Esophagus muscularis mucosa (tissue), 4 donors: ENCODE measurements around the gene PRIMA1. TPM values are rescaled to one million over a fixed set of nuclear protein-coding genes. Genes with fewer than 3 reads are reported as not detected.

ENCODE experiments used
- DNase-seq: peaks from one replicate; pipeline ENCODE4 v3.0.0-alpha.2; 2017; ENCODE audit errors: extremely low spot score
- H3K27ac ChIP-seq, 4 donors: fragments of 200-600 bp; sonication (generic); replicated peaks in 1 of 4; 1 replicate in 3 of 4; 2 replicates in 1 of 4; pipeline ENCODE4 v1.5.1; 2016 to 2019; ENCODE audit warnings: mild to moderate bottlenecking in 1 of 4
- H3K27me3 ChIP-seq, 4 donors: fragments of 200-600 bp; sonication (generic); one replicate each; pipeline versions ENCODE4 v1.5.1 to v1.6.0; 2016 to 2019
- H3K36me3 ChIP-seq, 4 donors: fragments of 200-600 bp; sonication (generic); one replicate each; pipeline ENCODE4 v1.5.1; 2016 to 2019
- H3K4me1 ChIP-seq, 4 donors: fragments of 200-600 bp; sonication (generic); one replicate each; pipeline ENCODE4 v1.5.1; 2016 to 2019
- H3K4me3 ChIP-seq, 4 donors: fragments of 200-600 bp; sonication (generic); 1 replicate in 2 of 4; 2 replicates in 2 of 4; pipeline ENCODE4 v1.5.1; 2016 to 2019; ENCODE audit warnings: mild to moderate bottlenecking in 4 of 4, moderate library complexity in 1 of 4
- H3K9me3 ChIP-seq, 4 donors: fragments of 200-600 bp; sonication (generic); 1 replicate in 3 of 4; 2 replicates in 1 of 4; pipeline ENCODE4 v1.5.1; 2016 to 2019
- EP300 ChIP-seq: sonication (generic); formaldehyde crosslinking; IDR thresholded peaks from one replicate; pipeline ENCODE4 v1.6.1; 2017; ENCODE audit warnings: antibody characterized with exemption
- POLR2A ChIP-seq: fragments of 450-650 bp; IDR thresholded peaks from one replicate; pipeline ENCODE4 v1.6.1; 2017; ENCODE audit warnings: antibody characterized with exemption, moderate library complexity, mild to moderate bottlenecking, low read depth
- POLR2AphosphoS5 ChIP-seq, 2 donors: sonication (generic); formaldehyde crosslinking; IDR thresholded peaks; one replicate each; pipeline ENCODE4 v1.6.1; 2017; ENCODE audit warnings: antibody characterized with exemption in 2 of 2
- WGBS: methylation state at CpG from one replicate; pipeline ENCODE4 v1.1.5; 2018; 5-methylcytosine and 5-hydroxymethylcytosine counted together
- intact Hi-C: fragments of 100-400 bp; cut with DNase I; formaldehyde crosslinking; loops from one replicate; pipeline ENCODE4 v1.15.1; 2023
- total RNA-seq, 4 donors: library from RNA; depleted of rRNA; stranded (reverse); fragments of >200 nt; gene quantifications; one replicate each; pipeline versions ENCODE4 v1.1.0 to v1.2.1, GENCODE V29; 2016
- TF ChIP-seq, protein P1 (sequence below), 3 experiments: fragments of 200-600 bp in 2 of 3; fragments of 450-650 bp in 1 of 3; sonication (generic) in 2 of 3; IDR thresholded peaks; one replicate each; pipeline ENCODE4 v1.5.1; 2017 to 2019; ENCODE audit warnings: antibody characterized with exemption in 3 of 3, mild to moderate bottlenecking in 2 of 3, moderate library complexity in 1 of 3

PRIMA1 gene
- total RNA-seq, 4 donors from 2014 or later: 18.7 to 30.9 (median 21.8) TPM

DNA sequence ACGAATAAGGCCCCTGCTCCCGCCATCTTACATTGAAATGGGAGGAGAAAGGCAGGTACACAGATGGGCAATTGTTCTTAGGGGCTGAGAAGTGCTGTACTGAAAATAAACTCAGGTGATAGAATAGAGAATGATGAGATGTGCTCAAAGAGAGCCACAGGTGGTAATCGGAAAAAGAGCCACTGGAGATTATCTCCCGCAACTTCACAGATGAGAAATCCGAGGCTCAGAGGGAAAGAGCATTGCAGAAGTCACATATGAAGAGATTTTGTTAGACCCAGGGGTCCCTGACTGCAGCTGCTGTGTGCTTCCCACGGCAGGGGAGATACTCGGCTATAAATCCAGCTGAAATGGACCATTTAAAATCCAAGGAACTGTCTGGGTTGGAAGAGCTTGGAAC is 73.7 kb downstream of the PRIMA1 start:
- intact Hi-C loops: no loop called here
- Histone ChIP-seq H3K9me3 (no peaks in the 10 kb centered on the region), H3K27ac (no peak overlapping the region), H3K4me1 (no peaks in the 10 kb centered on the region), H3K27me3 (peaks cover 0 to 25% (median 0%) of the 10 kb centered on the region in 4 donors), H3K36me3 (peaks cover 0 to 4% (median 0%) of the 10 kb centered on the region in 4 donors), H3K4me3 (no peak overlapping the region)
- TF ChIP-seq EP300 (no peak), POLR2AphosphoS5 (IDR thresholded peaks at IDR 0.05) (no peak), POLR2A (no peak)
- TF ChIP-seq, protein P1, sequence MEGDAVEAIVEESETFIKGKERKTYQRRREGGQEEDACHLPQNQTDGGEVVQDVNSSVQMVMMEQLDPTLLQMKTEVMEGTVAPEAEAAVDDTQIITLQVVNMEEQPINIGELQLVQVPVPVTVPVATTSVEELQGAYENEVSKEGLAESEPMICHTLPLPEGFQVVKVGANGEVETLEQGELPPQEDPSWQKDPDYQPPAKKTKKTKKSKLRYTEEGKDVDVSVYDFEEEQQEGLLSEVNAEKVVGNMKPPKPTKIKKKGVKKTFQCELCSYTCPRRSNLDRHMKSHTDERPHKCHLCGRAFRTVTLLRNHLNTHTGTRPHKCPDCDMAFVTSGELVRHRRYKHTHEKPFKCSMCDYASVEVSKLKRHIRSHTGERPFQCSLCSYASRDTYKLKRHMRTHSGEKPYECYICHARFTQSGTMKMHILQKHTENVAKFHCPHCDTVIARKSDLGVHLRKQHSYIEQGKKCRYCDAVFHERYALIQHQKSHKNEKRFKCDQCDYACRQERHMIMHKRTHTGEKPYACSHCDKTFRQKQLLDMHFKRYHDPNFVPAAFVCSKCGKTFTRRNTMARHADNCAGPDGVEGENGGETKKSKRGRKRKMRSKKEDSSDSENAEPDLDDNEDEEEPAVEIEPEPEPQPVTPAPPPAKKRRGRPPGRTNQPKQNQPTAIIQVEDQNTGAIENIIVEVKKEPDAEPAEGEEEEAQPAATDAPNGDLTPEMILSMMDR (IDR thresholded peaks at IDR 0.05): no peak
- WGBS: 73% methylated on average over 7 of the region's 7 CpGs
- peak; percentile 80 for DNase-seq

DNA sequence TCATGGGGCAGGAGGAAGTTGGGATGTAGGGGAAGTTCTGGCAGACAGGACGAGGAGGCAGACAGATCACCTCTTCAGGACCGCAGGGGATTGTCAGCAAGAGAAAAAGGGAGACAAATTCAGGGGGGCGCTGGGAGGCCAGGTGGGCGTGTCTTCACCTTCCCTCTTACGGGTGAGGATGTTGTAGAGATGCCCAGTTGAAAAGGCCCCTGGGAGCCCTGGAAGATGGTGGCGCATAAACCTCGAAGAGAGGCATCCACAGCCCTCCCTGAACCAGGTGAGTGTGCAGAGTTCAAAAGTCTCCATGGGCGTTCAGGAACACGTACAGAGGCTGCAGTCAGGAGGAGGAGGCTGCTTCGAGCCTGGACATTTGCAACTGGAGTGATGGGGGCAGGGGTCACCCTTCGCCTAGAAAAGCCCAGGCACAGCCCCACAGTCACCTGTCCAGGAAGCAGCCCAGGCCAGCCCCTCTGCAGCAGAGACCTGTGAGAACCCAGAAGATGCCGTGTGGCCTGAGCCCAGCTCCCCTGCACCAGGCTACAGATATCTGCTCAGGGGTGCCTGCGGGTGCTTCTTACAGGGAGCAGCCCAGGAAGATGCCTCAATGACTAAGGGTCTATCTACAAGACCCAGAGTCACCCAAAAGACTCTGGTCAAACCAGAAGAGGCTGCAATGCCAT is 74.4 kb downstream of the PRIMA1 start:
- no peak overlapping the region for H3K4me3 ChIP-seq
- TF ChIP-seq, protein P1 (IDR thresholded peaks at IDR 0.05): no peak
- TF ChIP-seq EP300: no peak
- TF ChIP-seq POLR2AphosphoS5 (IDR thresholded peaks at IDR 0.05): no peak
- TF ChIP-seq POLR2A: no peak
- H3K36me3 ChIP-seq: no peaks in the 10 kb centered on the region
- H3K27ac ChIP-seq: no peak overlapping the region
- peaks cover 0 to 25% (median 0%) of the 10 kb centered on the region in 4 donors for H3K27me3 ChIP-seq
- WGBS: 68% methylated on average over 11 of the region's 13 CpGs
- H3K9me3 ChIP-seq: no peaks in the 10 kb centered on the region
- peak; percentile 86 for DNase-seq
- no peaks in the 10 kb centered on the region for H3K4me1 ChIP-seq
- intact Hi-C loops: no loop called here

DNA sequence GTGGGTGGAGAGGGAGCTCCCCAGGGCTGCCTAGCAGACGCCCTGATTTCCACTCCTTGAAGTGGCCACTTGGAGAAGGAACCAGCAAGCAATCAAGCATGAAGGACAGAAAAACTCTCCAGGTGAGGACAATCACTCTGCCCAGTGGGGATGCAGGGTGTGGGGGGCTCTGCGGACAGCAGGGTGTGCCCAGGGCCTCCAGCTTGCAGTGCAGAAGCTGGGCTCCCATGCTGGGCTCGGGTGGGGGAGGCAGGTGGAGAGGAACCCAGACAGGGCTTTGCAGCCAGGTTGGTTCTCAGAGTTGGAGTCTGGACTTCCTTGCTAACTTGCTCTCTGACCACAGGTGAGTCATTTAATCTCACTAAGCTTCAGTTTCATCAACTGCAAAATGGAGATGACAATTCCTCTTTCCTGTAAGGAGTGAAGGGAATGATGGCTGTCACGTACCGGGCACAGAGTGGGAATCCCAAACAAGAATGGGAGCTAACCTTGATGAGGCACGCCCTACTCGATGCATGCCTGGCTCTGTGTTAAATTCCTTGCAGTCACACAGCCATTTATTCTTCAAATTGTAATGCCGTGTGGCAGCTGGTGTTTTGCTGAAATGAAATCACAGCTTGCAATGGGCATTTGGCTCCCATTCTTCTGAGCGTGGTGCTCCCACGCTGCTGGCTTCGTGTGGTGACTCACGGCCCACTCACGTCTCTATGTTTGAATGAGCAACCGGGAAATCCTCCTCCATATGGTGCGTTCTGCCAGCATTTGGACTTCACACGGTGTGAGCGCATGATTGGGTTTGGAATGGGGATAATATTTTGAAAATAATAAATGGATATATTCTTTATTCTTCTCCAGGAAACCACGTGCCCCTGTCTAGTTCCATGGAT is 75.2 kb downstream of the PRIMA1 start:
- WGBS: 76% methylated on average over 18 of the region's 18 CpGs
- TF ChIP-seq POLR2AphosphoS5 (IDR thresholded peaks at IDR 0.05): no peak
- no peak for TF ChIP-seq EP300
- TF ChIP-seq, protein P1 (IDR thresholded peaks at IDR 0.05): no peak
- TF ChIP-seq POLR2A: no peak
- intact Hi-C loops: no loop called here
- H3K36me3 ChIP-seq: no peaks in the 10 kb centered on the region
- H3K27ac ChIP-seq: no peak overlapping the region
- peaks cover 0 to 25% (median 0%) of the 10 kb centered on the region in 4 donors for H3K27me3 ChIP-seq
- peak; percentile 74 for DNase-seq
- H3K4me1 ChIP-seq: peaks cover 0 to 6% (median 4%) of the 10 kb centered on the region in 4 donors
- no peaks in the 10 kb centered on the region for H3K9me3 ChIP-seq
- no peak overlapping the region for H3K4me3 ChIP-seq

- H3K4me1 ChIP-seq: peaks cover 0 to 7% (median 5%) of the 10 kb centered on the region in 4 donors
- no peak for TF ChIP-seq EP300
- TF ChIP-seq POLR2AphosphoS5 (IDR thresholded peaks at IDR 0.05): no peak
- TF ChIP-seq, protein P1 (IDR thresholded peaks at IDR 0.05): no peak
- no peak for TF ChIP-seq POLR2A
- H3K4me3 ChIP-seq: no peak overlapping the region
- 77% methylated on average over 9 of the region's 9 CpGs for WGBS
- H3K27ac ChIP-seq: no peak overlapping the region
- no peaks in the 10 kb centered on the region for H3K9me3 ChIP-seq
- no peaks in the 10 kb centered on the region for H3K36me3 ChIP-seq
- peaks cover 0 to 25% (median 0%) of the 10 kb centered on the region in 4 donors for H3K27me3 ChIP-seq
- intact Hi-C loops: no loop called here
- DNase-seq: peak; percentile 50
These were observed 76.0 kb downstream of the PRIMA1 start for GRCh38 chr14:93712079-93712837.
